Ishikawa (cell line): ENCODE results near the gene DDX56.

Experiments used
- CEBPB ChIP-seq: IDR thresholded peaks from 2 replicates; pipeline ENCODE4 v1.6.1; 2012
- CREB1 ChIP-seq: IDR thresholded peaks from 2 replicates; pipeline ENCODE4 v1.6.1; 2012; ENCODE audit warnings: low read depth
- EP300 ChIP-seq: IDR thresholded peaks from 2 replicates; pipeline ENCODE4 v1.6.1; 2012; ENCODE audit warnings: borderline replicate concordance
- NFIC ChIP-seq: IDR thresholded peaks from 2 replicates; pipeline ENCODE4 v1.6.1; 2012
- RAD21 ChIP-seq: IDR thresholded peaks from 2 replicates; pipeline ENCODE4 v1.6.1; 2012; ENCODE audit warnings: low read depth
- TAF1 ChIP-seq: IDR thresholded peaks from 2 replicates; pipeline ENCODE4 v1.6.1; 2012; ENCODE audit warnings: low read depth, mild to moderate bottlenecking
- TCF12 ChIP-seq: IDR thresholded peaks from 2 replicates; pipeline ENCODE4 v1.6.1; 2012; ENCODE audit warnings: low read depth
- YY1 ChIP-seq: IDR thresholded peaks from 2 replicates; pipeline ENCODE4 v1.6.1; 2012; ENCODE audit warnings: low read depth
- TF ChIP-seq, protein P1 (sequence below): IDR thresholded peaks from 2 replicates; pipeline ENCODE4 v1.6.1; 2012; ENCODE audit warnings: low read depth, mild to moderate bottlenecking
- TF ChIP-seq, protein P2 (sequence below): IDR thresholded peaks from 2 replicates; pipeline ENCODE4 v1.6.1; 2012
- TF ChIP-seq, protein P3 (sequence below): IDR thresholded peaks from 2 replicates; pipeline ENCODE4 v1.6.1; 2012

DNA sequence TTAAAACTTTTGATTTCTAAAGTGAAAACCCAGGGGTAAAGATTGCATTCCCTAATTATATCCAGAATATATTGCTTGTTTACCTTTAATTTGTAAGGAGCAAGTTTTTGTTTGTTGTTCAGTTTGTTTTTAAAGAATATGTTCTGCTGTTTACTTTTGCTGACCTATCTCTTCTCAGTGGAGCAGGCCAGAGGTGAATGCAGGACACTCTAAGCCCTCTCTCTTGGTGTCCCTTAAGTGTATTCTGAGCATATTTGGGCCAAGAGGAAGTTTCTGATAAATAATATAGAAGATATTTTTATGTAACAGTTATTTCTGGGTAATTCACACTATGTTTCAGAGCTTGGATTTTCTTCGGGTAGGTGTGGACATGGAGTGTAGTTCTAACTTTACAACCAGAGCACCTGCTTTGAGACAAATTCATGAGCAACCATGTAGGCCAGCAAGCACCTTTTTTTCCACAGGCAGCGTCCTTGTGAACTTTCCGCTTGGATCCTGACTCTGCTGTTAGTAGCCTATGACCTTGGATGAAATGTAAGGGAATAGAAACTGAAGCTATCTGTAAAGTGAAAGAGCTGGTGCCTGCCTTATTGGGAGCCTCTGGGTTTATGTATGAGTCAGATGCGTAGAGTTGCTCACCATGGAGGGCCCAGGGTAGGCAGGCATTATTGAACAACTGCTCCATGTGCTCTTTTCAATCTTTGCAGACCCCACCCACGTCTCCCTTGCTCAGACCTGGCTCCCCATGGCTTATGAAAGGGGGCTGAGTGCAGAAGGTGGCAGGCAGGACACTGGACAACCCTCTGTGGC is 48.8 kb upstream of the DDX56 start:
- TF ChIP-seq, protein P1, sequence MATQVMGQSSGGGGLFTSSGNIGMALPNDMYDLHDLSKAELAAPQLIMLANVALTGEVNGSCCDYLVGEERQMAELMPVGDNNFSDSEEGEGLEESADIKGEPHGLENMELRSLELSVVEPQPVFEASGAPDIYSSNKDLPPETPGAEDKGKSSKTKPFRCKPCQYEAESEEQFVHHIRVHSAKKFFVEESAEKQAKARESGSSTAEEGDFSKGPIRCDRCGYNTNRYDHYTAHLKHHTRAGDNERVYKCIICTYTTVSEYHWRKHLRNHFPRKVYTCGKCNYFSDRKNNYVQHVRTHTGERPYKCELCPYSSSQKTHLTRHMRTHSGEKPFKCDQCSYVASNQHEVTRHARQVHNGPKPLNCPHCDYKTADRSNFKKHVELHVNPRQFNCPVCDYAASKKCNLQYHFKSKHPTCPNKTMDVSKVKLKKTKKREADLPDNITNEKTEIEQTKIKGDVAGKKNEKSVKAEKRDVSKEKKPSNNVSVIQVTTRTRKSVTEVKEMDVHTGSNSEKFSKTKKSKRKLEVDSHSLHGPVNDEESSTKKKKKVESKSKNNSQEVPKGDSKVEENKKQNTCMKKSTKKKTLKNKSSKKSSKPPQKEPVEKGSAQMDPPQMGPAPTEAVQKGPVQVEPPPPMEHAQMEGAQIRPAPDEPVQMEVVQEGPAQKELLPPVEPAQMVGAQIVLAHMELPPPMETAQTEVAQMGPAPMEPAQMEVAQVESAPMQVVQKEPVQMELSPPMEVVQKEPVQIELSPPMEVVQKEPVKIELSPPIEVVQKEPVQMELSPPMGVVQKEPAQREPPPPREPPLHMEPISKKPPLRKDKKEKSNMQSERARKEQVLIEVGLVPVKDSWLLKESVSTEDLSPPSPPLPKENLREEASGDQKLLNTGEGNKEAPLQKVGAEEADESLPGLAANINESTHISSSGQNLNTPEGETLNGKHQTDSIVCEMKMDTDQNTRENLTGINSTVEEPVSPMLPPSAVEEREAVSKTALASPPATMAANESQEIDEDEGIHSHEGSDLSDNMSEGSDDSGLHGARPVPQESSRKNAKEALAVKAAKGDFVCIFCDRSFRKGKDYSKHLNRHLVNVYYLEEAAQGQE = no peak
- TF ChIP-seq NFIC (no peak), YY1 (no peak), TAF1 (no peak), CEBPB (no peak), EP300 (no peak), TCF12 (no peak), CREB1 (no peak), RAD21 (no peak)
- TF ChIP-seq, protein P2, sequence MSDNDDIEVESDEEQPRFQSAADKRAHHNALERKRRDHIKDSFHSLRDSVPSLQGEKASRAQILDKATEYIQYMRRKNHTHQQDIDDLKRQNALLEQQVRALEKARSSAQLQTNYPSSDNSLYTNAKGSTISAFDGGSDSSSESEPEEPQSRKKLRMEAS = no peak
- TF ChIP-seq, protein P3, sequence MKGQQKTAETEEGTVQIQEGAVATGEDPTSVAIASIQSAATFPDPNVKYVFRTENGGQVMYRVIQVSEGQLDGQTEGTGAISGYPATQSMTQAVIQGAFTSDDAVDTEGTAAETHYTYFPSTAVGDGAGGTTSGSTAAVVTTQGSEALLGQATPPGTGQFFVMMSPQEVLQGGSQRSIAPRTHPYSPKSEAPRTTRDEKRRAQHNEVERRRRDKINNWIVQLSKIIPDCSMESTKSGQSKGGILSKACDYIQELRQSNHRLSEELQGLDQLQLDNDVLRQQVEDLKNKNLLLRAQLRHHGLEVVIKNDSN = no peak
